OCI-LY7 (cell line): ENCODE measurements around the gene SHISA4. TPM values are rescaled to one million over a fixed set of nuclear protein-coding genes. Genes with fewer than 3 reads are reported as not detected.

Source experiments
- BruUV-seq: library from RNA; stranded (reverse); fragments of 400-500 nt; replicated peaks from 2 replicates; lab custom pipeline; 2021; lab: Mats Ljungman, UMichigan
- CTCF ChIA-PET: fragments of 300-600 bp; sonication (Branson Sonifier 250); formaldehyde crosslinking; loops from one replicate; lab custom pipeline; 2022; ENCODE audit warnings: antibody characterized with exemption; ENCODE audit not compliant: unreplicated experiment; lab: Charles Lee
- POLR2A ChIA-PET: fragments of 300-600 bp; sonication (Branson Sonifier 250); formaldehyde crosslinking; loops from one replicate; lab custom pipeline; 2022; ENCODE audit warnings: antibody characterized with exemption; lab: Charles Lee
- DNase-seq: peaks from one replicate; pipeline ENCODE4 v3.0.0-alpha.2; 2015; ENCODE audit warnings: low spot score
- H2AFZ ChIP-seq: fragments of 200-600 bp; sonication (generic), shearing (Covaris generic); 2 replicates; pipeline ENCODE4 v1.6.1; 2014; ENCODE audit warnings: mild to moderate bottlenecking, antibody characterized with exemption, low read length, moderate library complexity
- H3K27ac ChIP-seq: fragments of 200-600 bp; sonication (generic); 2 replicates; pipeline ENCODE4 v1.5.1; 2014; ENCODE audit warnings: mixed run types, low read depth, mild to moderate bottlenecking, moderate library complexity, low read length, inconsistent platforms; ENCODE audit not compliant: poor library complexity, severe bottlenecking
- H3K36me3 ChIP-seq: fragments of 200-600 bp; sonication (generic); 2 replicates; pipeline ENCODE4 v1.6.1; 2014; ENCODE audit warnings: mild to moderate bottlenecking, antibody characterized with exemption, low read length, moderate library complexity, mixed read lengths; ENCODE audit not compliant: insufficient read depth
- H3K4me1 ChIP-seq: fragments of 200-600 bp; sonication (generic); 2 replicates; pipeline ENCODE4 v1.5.1; 2014; ENCODE audit warnings: mild to moderate bottlenecking, low read length; ENCODE audit not compliant: insufficient read depth, poor library complexity, severe bottlenecking
- H3K4me2 ChIP-seq: fragments of 200-600 bp; sonication (generic); 2 replicates; pipeline ENCODE4 v1.6.1; 2014; ENCODE audit warnings: mild to moderate bottlenecking, low read length
- H3K4me3 ChIP-seq: fragments of 200-600 bp; sonication (generic); 2 replicates; pipeline ENCODE4 v1.5.1; 2014; ENCODE audit warnings: mild to moderate bottlenecking, low read depth, low read length; ENCODE audit not compliant: poor library complexity, severe bottlenecking
- H3K79me2 ChIP-seq: fragments of 200-600 bp; sonication (generic); 2 replicates; pipeline ENCODE4 v1.6.1; 2016; ENCODE audit warnings: low read depth, mild to moderate bottlenecking, low read length, moderate library complexity, mixed read lengths; ENCODE audit not compliant: insufficient read depth
- H3K9me2 ChIP-seq: fragments of 200-600 bp; sonication (generic); 2 replicates; pipeline ENCODE4 v1.6.1; 2016; ENCODE audit warnings: mild to moderate bottlenecking, low read length, mixed read lengths; ENCODE audit not compliant: insufficient read depth
- H3K9me3 ChIP-seq: fragments of 200-600 bp; sonication (generic); 2 replicates; pipeline ENCODE4 v1.6.1; 2014; ENCODE audit warnings: mild to moderate bottlenecking, mixed run types, low read length, mixed read lengths
- H4K20me1 ChIP-seq: fragments of 200-600 bp; sonication (generic); 2 replicates; pipeline ENCODE4 v1.6.1; 2014; ENCODE audit warnings: mild to moderate bottlenecking, antibody characterized with exemption, low read length, moderate library complexity, mixed read lengths; ENCODE audit not compliant: insufficient read depth
- CTCF ChIP-seq: fragments of 200-600 bp; sonication (generic); conservative IDR thresholded peaks from 2 replicates; pipeline ENCODE4 v1.5.1; 2014; ENCODE audit warnings: mild to moderate bottlenecking, antibody characterized with exemption, low read length, moderate library complexity, mixed read lengths
- EZH2phosphoT487 ChIP-seq: fragments of 200-600 bp; sonication (generic); IDR thresholded peaks from 2 replicates; pipeline ENCODE4 v1.6.1; 2018; ENCODE audit warnings: low read depth, borderline replicate concordance, mild to moderate bottlenecking, mixed run types, antibody characterized with exemption, low read length, moderate library complexity, mixed read lengths
- intact Hi-C: fragments of 100-400 bp; cut with micrococcal nuclease; formaldehyde crosslinking; loops from one replicate; pipeline ENCODE4 v1.10.0; 2022; ENCODE audit not compliant: unreplicated experiment
- total RNA-seq, 2 experiments: library from RNA; depleted of rRNA in 1 of 2; stranded (reverse); fragments of >200 nt in 1 of 2; shearing (Covaris generic) in 1 of 2; gene quantifications; 2 replicates each; pipeline ENCODE4 v1.2.3, GENCODE V29; 2014 to 2022

SHISA4 gene
- total RNA-seq, 2 experiments from 2014 or later, result not detected

DNA sequence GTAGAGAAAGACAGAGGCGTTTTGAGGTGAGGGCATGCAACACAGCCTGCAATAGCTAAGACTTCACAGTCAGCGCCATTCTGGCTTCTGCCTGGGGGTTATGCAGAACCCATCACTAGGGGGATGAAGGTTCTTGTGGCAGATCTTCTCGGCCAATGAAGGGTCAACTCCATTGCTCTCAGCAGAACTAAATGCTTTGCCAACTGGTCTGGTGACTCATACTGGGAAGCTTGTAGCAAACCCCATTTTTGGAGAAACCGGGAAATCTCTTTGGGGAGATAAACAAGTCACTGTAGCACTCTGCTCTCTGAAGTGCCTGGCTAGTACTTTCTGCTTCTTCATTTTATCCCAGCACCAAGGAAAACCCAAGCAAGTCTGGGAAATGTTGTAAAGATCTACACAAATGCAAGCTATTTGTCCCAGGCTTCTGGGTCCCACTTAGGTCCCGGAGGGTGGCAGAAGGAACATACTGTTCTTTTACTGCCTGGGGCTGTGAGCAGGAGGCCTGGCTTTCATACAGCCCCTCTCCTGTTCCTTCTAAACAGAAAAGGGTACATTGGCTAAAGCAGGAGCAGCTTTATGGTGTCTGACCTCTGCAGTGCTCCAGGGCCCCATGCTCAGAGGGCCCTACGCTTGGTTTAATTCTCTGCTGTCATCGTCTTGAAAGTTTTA, 28.8 kb downstream of the SHISA4 start:
- no peak for DNase-seq
- no peak overlapping the region for H2AFZ ChIP-seq
- H3K36me3 ChIP-seq, result no peaks in the 10 kb centered on the region
- H3K79me2 ChIP-seq, result no peaks in the 10 kb centered on the region
- H3K4me2 ChIP-seq, result no peak overlapping the region
- ChIA-PET CTCF (no interaction called here), POLR2A (interaction anchor here (0.5 kb wide), 1 partner anchor 321 kb away, joined by 3 read pairs; no protein-coding TSS in a partner anchor)
- no peak overlapping the region for H3K4me3 ChIP-seq
- TF ChIP-seq CTCF (no peak), EZH2phosphoT487 (no peak)
- H3K27ac ChIP-seq, result no peak overlapping the region
- no peaks in the 10 kb centered on the region for H3K9me2 ChIP-seq
- H3K4me1 ChIP-seq, result peaks cover 3% of the 10 kb centered on the region
- H4K20me1 ChIP-seq, result no peaks in the 10 kb centered on the region
- H3K9me3 ChIP-seq, result no peaks in the 10 kb centered on the region
- intact Hi-C loops, result no loop called here
- BruUV-seq, result no TSS peak

GRCh38 chr1:201918343-201918742, 29.6 kb downstream of the SHISA4 start:
- no TSS peak for BruUV-seq
- CTCF ChIA-PET, result no interaction called here
- Histone ChIP-seq H3K4me3 (no peak overlapping the region), H3K27ac (no peak overlapping the region), H3K4me1 (peaks cover 3% of the 10 kb centered on the region), H3K4me2 (no peak overlapping the region), H3K36me3 (no peaks in the 10 kb centered on the region), H3K9me2 (no peaks in the 10 kb centered on the region), H3K9me3 (no peaks in the 10 kb centered on the region), H2AFZ (no peak overlapping the region), H4K20me1 (no peaks in the 10 kb centered on the region), H3K79me2 (no peaks in the 10 kb centered on the region)
- TF ChIP-seq CTCF (no peak), EZH2phosphoT487 (no peak)
- no peak for DNase-seq
- intact Hi-C loops, result no loop called here
- POLR2A ChIA-PET, result no interaction called here

GRCh38 chr1:201921952-201922558, 33.4 kb downstream of the SHISA4 start:
- H3K9me3 ChIP-seq, result no peaks in the 10 kb centered on the region
- POLR2A ChIA-PET, result no interaction called here
- no peak overlapping the region for H2AFZ ChIP-seq

More at GRCh38 chr1:201921952-201922558, 33.4 kb downstream of the SHISA4 start:
- BruUV-seq, result no TSS peak
- no peak for TF ChIP-seq CTCF
- TF ChIP-seq EZH2phosphoT487, result no peak
- Histone ChIP-seq H3K36me3 (no peaks in the 10 kb centered on the region), H4K20me1 (no peaks in the 10 kb centered on the region), H3K4me3 (no peak overlapping the region), H3K79me2 (no peaks in the 10 kb centered on the region), H3K4me1 (peaks cover 3% of the 10 kb centered on the region), H3K9me2 (no peaks in the 10 kb centered on the region), H3K27ac (no peak overlapping the region), H3K4me2 (no peak overlapping the region)
- CTCF ChIA-PET, result no interaction called here
- DNase-seq, result no peak
- intact Hi-C loops, result no loop called here
